ENCODE measurements around the gene NPDC1. TPM values are rescaled to one million over a fixed set of nuclear protein-coding genes. Genes with fewer than 3 reads are reported as not detected.
"Not testable (repeated sequence)": the region's sequence is repeated elsewhere in the genome, so short reads cannot be mapped to it uniquely, and the experiment has no call there.

The NPDC1 gene
- total RNA-seq, 1 donor from 2014 or later, result 260 TPM

GRCh38 chr9:137007816-137008270 lies 38.1 kb downstream of the NPDC1 start:
- no peak for TF ChIP-seq CTCF (IDR thresholded peaks at IDR 0.05; ENCODE audit: partially characterized antibody, unreplicated experiment)
- H3K4me1 Mint-ChIP-seq (ENCODE audit: low read depth, unreplicated experiment), result peaks cover 2% of the 10 kb centered on the region
- H3K9me3 Mint-ChIP-seq (ENCODE audit: unreplicated experiment), result peaks cover 2% of the 10 kb centered on the region
- H3K4me3 Mint-ChIP-seq (ENCODE audit: unreplicated experiment), result no peak overlapping the region
- no peaks in the 10 kb centered on the region for H3K36me3 Mint-ChIP-seq (ENCODE audit: unreplicated experiment)
- H3K27ac Mint-ChIP-seq (ENCODE audit: unreplicated experiment), result no peak overlapping the region
- no peak for DNase-seq
- peaks cover 3% of the 10 kb centered on the region for H3K27me3 Mint-ChIP-seq (ENCODE audit: unreplicated experiment)

- peaks cover 3% of the 10 kb centered on the region for H3K27me3 Mint-ChIP-seq (ENCODE audit: unreplicated experiment)
- no peak overlapping the region for H3K4me3 Mint-ChIP-seq (ENCODE audit: unreplicated experiment)
- DNase-seq, result peak; percentile 56
- no peaks in the 10 kb centered on the region for H3K36me3 Mint-ChIP-seq (ENCODE audit: unreplicated experiment)
- H3K9me3 Mint-ChIP-seq (ENCODE audit: unreplicated experiment), result peaks cover 2% of the 10 kb centered on the region
- TF ChIP-seq CTCF (IDR thresholded peaks at IDR 0.05; ENCODE audit: partially characterized antibody, unreplicated experiment), result no peak
- no peak overlapping the region for H3K27ac Mint-ChIP-seq (ENCODE audit: unreplicated experiment)
- H3K4me1 Mint-ChIP-seq (ENCODE audit: low read depth, unreplicated experiment), result peaks cover 2% of the 10 kb centered on the region
Measured at GRCh38 chr9:137007108-137007815, 38.7 kb downstream of the NPDC1 start.

GRCh38 chr9:137006116-137007003 lies 39.6 kb downstream of the NPDC1 start:
- Mint-ChIP-seq H3K27me3 (ENCODE audit: unreplicated experiment) (peaks cover 3% of the 10 kb centered on the region), H3K4me3 (ENCODE audit: unreplicated experiment) (no peak overlapping the region), H3K36me3 (ENCODE audit: unreplicated experiment) (no peaks in the 10 kb centered on the region), H3K9me3 (ENCODE audit: unreplicated experiment) (peaks cover 2% of the 10 kb centered on the region), H3K4me1 (ENCODE audit: low read depth, unreplicated experiment) (peaks cover 2% of the 10 kb centered on the region), H3K27ac (ENCODE audit: unreplicated experiment) (no peak overlapping the region)
- TF ChIP-seq CTCF (IDR thresholded peaks at IDR 0.05; ENCODE audit: partially characterized antibody, unreplicated experiment), result no peak
- DNase-seq, result no peak

GRCh38 chr9:137004285-137004684 lies 41.7 kb downstream of the NPDC1 start:
- not testable (repeated sequence) for H3K36me3 Mint-ChIP-seq (ENCODE audit: unreplicated experiment); H3K4me3 Mint-ChIP-seq (ENCODE audit: unreplicated experiment); H3K4me1 Mint-ChIP-seq (ENCODE audit: low read depth, unreplicated experiment); H3K27ac Mint-ChIP-seq (ENCODE audit: unreplicated experiment); H3K27me3 Mint-ChIP-seq (ENCODE audit: unreplicated experiment); H3K9me3 Mint-ChIP-seq (ENCODE audit: unreplicated experiment)
- peak; percentile 52 for DNase-seq
- peak; percentile 62 for TF ChIP-seq CTCF (IDR thresholded peaks at IDR 0.05; ENCODE audit: partially characterized antibody, unreplicated experiment)

- H3K27ac Mint-ChIP-seq (ENCODE audit: unreplicated experiment), result no peak overlapping the region
- H3K36me3 Mint-ChIP-seq (ENCODE audit: unreplicated experiment), result no peaks in the 10 kb centered on the region
- H3K4me3 Mint-ChIP-seq (ENCODE audit: unreplicated experiment), result no peak overlapping the region
- H3K4me1 Mint-ChIP-seq (ENCODE audit: low read depth, unreplicated experiment), result peaks cover 2% of the 10 kb centered on the region
- peaks cover 5% of the 10 kb centered on the region for H3K9me3 Mint-ChIP-seq (ENCODE audit: unreplicated experiment)
- H3K27me3 Mint-ChIP-seq (ENCODE audit: unreplicated experiment), result peaks cover 4% of the 10 kb centered on the region
- no peak for DNase-seq
- TF ChIP-seq CTCF (IDR thresholded peaks at IDR 0.05; ENCODE audit: partially characterized antibody, unreplicated experiment), result no peak
Measured at GRCh38 chr9:137002646-137003041, 43.3 kb downstream of the NPDC1 start.

Measured in glutamatergic neuron (in vitro differentiated cells).